GM03348 (cell line): ENCODE measurements around the gene DAPK1.

Experiments used
- DNase-seq: peaks from one replicate; pipeline ENCODE4 v3.0.0; 2012; ENCODE audit warnings: low spot score

The DAPK1 gene

GRCh38 chr9:87516926-87517290, 19.2 kb downstream of the DAPK1 start:
- no peak for DNase-seq

GRCh38 chr9:87517732-87518131, 20.1 kb downstream of the DAPK1 start:
- no peak for DNase-seq

GRCh38 chr9:87518702-87519335, 21.2 kb downstream of the DAPK1 start:
- DNase-seq, result no peak

GRCh38 chr9:87519461-87519860, 21.8 kb downstream of the DAPK1 start:
- DNase-seq, result no peak

- no peak for DNase-seq
Observed at GRCh38 chr9:87520172-87520683, 22.6 kb downstream of the DAPK1 start.

- no peak for DNase-seq
Observed at GRCh38 chr9:87521834-87522233, 24.2 kb downstream of the DAPK1 start.

GRCh38 chr9:87524061-87524460, 26.4 kb downstream of the DAPK1 start:
- DNase-seq, result no peak

GRCh38 chr9:87525546-87526303, 28.1 kb downstream of the DAPK1 start:
- DNase-seq, result no peak

GRCh38 chr9:87527211-87527916, 29.7 kb downstream of the DAPK1 start:
- DNase-seq, result no peak

GRCh38 chr9:87528969-87529368, 31.3 kb downstream of the DAPK1 start:
- DNase-seq, result no peak

- no peak for DNase-seq
Observed at GRCh38 chr9:87529671-87530070, 32.0 kb downstream of the DAPK1 start.

- no peak for DNase-seq
Observed at GRCh38 chr9:87530716-87531115, 33.0 kb downstream of the DAPK1 start.

GRCh38 chr9:87531370-87532295, 34.0 kb downstream of the DAPK1 start:
- DNase-seq, result no peak

GRCh38 chr9:87533271-87533670, 35.6 kb downstream of the DAPK1 start:
- DNase-seq, result no peak

GRCh38 chr9:87534036-87534435, 36.4 kb downstream of the DAPK1 start:
- DNase-seq, result no peak

GRCh38 chr9:87534957-87535356, 37.3 kb downstream of the DAPK1 start:
- DNase-seq, result no peak

GRCh38 chr9:87535817-87536539, 38.3 kb downstream of the DAPK1 start:
- no peak for DNase-seq

GRCh38 chr9:87537625-87538024, 40.0 kb downstream of the DAPK1 start:
- DNase-seq, result no peak

- DNase-seq, result no peak
Observed at GRCh38 chr9:87540444-87541105, 42.9 kb downstream of the DAPK1 start.

- DNase-seq, result no peak
Observed at GRCh38 chr9:87541663-87542062, 44.0 kb downstream of the DAPK1 start.

GRCh38 chr9:87542141-87542540, 44.5 kb downstream of the DAPK1 start:
- no peak for DNase-seq
